ENCODE results near the gene STUB1. TPM values are rescaled to one million over a fixed set of nuclear protein-coding genes. Genes with fewer than 3 reads are reported as not detected.

The STUB1 gene
- total and polyA plus RNA-seq, 2 donors (not counting 3 experiments of a cell fraction or from before 2014, with no cell fraction given) = 107 to 147 TPM

- CTCF ChIA-PET = interaction anchor here (0.7 kb wide), 1 partner anchor 15 kb away, joined by 3 read pairs; no protein-coding TSS in a partner anchor
- intact Hi-C loops (cut with micrococcal nuclease) (no loop called here), dilution Hi-C loops (cut with MboI; ENCODE audit: extremely low pct_ligation_motif_present, low sequenced_read_pairs) (no loop called here)
- Histone ChIP-seq H3K36me3 (ENCODE audit: control insufficient read depth in 2 of 2, extremely low read depth in 1 of 2, insufficient read depth in 2 of 2, low read length in 2 of 2) (no peaks in the 10 kb centered on the region), H2AFZ (ENCODE audit: low read depth, low read length) (no peak overlapping the region), H3K9ac (replicated peaks; ENCODE audit: extremely low read depth, insufficient read depth, low read length) (no peak overlapping the region), H3K27ac (ENCODE audit: insufficient read depth, low read depth, low read length) (no peak overlapping the region), H3K79me2 (ENCODE audit: control insufficient read depth, insufficient read depth, low read length) (no peaks in the 10 kb centered on the region), H3K4me3 (replicated peaks in 1 of 3; ENCODE audit: insufficient read depth in 1 of 3, low read depth in 1 of 3, low read length in 3 of 3) (no peak overlapping the region), H3K9me1 (replicated peaks; ENCODE audit: control insufficient read depth, extremely low read depth, insufficient read depth, low read length) (no peaks in the 10 kb centered on the region), H3K27me3 (ENCODE audit: control insufficient read depth in 2 of 2, insufficient read depth in 2 of 2, low read length in 2 of 2) (no peaks in the 10 kb centered on the region), H3K4me2 (ENCODE audit: insufficient read depth, low read length) (no peak overlapping the region), H3K9me3 (replicated peaks; ENCODE audit: control insufficient read depth, insufficient read depth, low read length) (no peaks in the 10 kb centered on the region), H3K4me1 (ENCODE audit: control insufficient read depth, extremely low read depth, insufficient read depth, low read length) (peaks cover 9% of the 10 kb centered on the region), H4K20me1 (replicated peaks; ENCODE audit: control insufficient read depth, extremely low read depth, insufficient read depth, low read length) (no peaks in the 10 kb centered on the region)
- POLR2A ChIA-PET = no interaction called here
- BruUV-seq (replicated peaks) = no TSS peak
- FAIRE-seq = no peak
- DNase-seq (ENCODE audit: low read depth, low spot score) = no peak
- TF ChIP-seq CTCF (IDR thresholded peaks at IDR 0.05; ENCODE audit: extremely low read depth in 1 of 2, insufficient read depth in 1 of 2, low read depth in 1 of 2, low read length in 2 of 2) (no peak), MYC (IDR thresholded peaks at IDR 0.05; ENCODE audit: low read depth, low read length) (no peak), POLR2A (IDR thresholded peaks at IDR 0.05; ENCODE audit: low read depth, low read length) (no peak), POLR2AphosphoS5 (IDR thresholded peaks at IDR 0.05; ENCODE audit: insufficient read depth, low read depth, low read length) (no peak), JUN (IDR thresholded peaks at IDR 0.05; ENCODE audit: borderline replicate concordance, insufficient read depth, insufficient read length, low read depth) (no peak), GATA2 (IDR thresholded peaks at IDR 0.05; ENCODE audit: insufficient read depth, insufficient read length, low read depth, low read length) (no peak), FOS (IDR thresholded peaks at IDR 0.05; ENCODE audit: borderline replicate concordance, insufficient read depth, low read length) (no peak)
Measured at GRCh38 chr16:640614-641013, 39.6 kb upstream of the STUB1 start.

Data from endothelial cell of umbilical vein (primary cell).